ENCODE data around the gene PARP4. TPM values are rescaled to one million over a fixed set of nuclear protein-coding genes. Genes with fewer than 3 reads are reported as not detected.

Gene PARP4
- total and polyA plus RNA-seq, 2 of the 13 experiments (the other 11 are each of a cell fraction or from before 2014, with no cell fraction given): 40.5 to 42.6 TPM

DNA sequence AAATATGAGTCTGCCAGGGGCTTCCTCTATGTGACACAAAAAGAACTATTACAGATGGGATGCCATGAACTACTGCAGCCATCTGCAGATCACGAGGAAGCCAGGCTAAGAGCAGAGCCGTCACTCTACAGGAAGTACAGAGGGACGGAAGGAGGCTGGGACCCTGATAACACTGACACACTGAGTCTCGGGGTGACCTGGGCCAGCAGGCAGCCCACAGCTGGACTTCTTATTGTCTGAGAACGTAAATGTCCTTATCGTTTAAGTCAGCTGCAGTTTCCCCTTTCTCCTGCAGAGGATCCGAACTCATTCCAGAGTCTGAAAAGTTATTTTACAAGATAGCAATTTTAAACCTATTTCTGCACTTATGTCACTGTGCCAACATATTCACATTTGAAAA is 20.7 kb downstream of the PARP4 start (continued):
- TF ChIP-seq TBL1XR1 (IDR thresholded peaks at IDR 0.05; ENCODE audit: borderline replicate concordance, low read length, partially characterized antibody) (no peak), HNRNPUL1 (IDR thresholded peaks at IDR 0.05; ENCODE audit: low read depth, low read length) (no peak)

- WGBS (ENCODE audit: low lambda C conversion rate): 95% methylated on average over 6 of the region's 6 CpGs
- Histone ChIP-seq H3K36me3 (replicated peaks in 1 of 2; ENCODE audit: control insufficient read depth in 1 of 2, insufficient read depth in 2 of 2, low read length in 2 of 2) (peaks cover 25 to 48% of the 10 kb centered on the region in 2 experiments), H3K4me3 (replicated peaks in 1 of 3; ENCODE audit: insufficient read depth in 1 of 3, low read depth in 2 of 3, low read length in 3 of 3) (no peak overlapping the region), H3K27me3 (ENCODE audit: control insufficient read depth in 1 of 2, insufficient read depth in 2 of 2, low read length in 2 of 2) (no peaks in the 10 kb centered on the region), H3K4me1 (ENCODE audit: insufficient read depth, low read length) (no peaks in the 10 kb centered on the region), H3K27ac (ENCODE audit: extremely low read length, insufficient read depth, low read length) (no peak overlapping the region), H3K4me2 (ENCODE audit: low read depth, low read length) (no peak overlapping the region), H3K79me2 (ENCODE audit: insufficient read depth, low read length) (no peaks in the 10 kb centered on the region), H3K9me3 (ENCODE audit: low read length) (no peaks in the 10 kb centered on the region), H4K20me1 (ENCODE audit: insufficient read depth, low read length) (no peaks in the 10 kb centered on the region), H3K9ac (ENCODE audit: insufficient read depth, low read depth, low read length) (no peak overlapping the region), H2AFZ (ENCODE audit: low read length) (no peak overlapping the region)
- ChIA-PET POLR2A (interaction anchor here (1.4 kb wide), 1 partner anchor 23 kb away, joined by 3 read pairs; the partner anchor contains the start of gene PARP4), CTCF (ENCODE audit: low intra/inter-chr PET ratio, low total read pairs) (no interaction called here)
- TF ChIP-seq MATR3 (CRISPR knock-in tag; IDR thresholded peaks at IDR 0.05): no peak
- TF ChIP-seq FOXJ3 (CRISPR knock-in tag; IDR thresholded peaks at IDR 0.05; ENCODE audit: borderline replicate concordance): no peak
- TF ChIP-seq ZNF878 (CRISPR knock-in tag; IDR thresholded peaks at IDR 0.05): no peak
- TF ChIP-seq RORA (CRISPR knock-in tag; IDR thresholded peaks at IDR 0.05): no peak
- no peak for TF ChIP-seq KMT2B (CRISPR knock-in tag; IDR thresholded peaks at IDR 0.05)
- no peak for TF ChIP-seq SRSF9 (IDR thresholded peaks at IDR 0.05; ENCODE audit: borderline replicate concordance, insufficient read depth, low read depth, low read length, poor library complexity, severe bottlenecking)
- TF ChIP-seq CEBPG (CRISPR knock-in tag; IDR thresholded peaks at IDR 0.05): no peak
- TF ChIP-seq, protein P1, sequence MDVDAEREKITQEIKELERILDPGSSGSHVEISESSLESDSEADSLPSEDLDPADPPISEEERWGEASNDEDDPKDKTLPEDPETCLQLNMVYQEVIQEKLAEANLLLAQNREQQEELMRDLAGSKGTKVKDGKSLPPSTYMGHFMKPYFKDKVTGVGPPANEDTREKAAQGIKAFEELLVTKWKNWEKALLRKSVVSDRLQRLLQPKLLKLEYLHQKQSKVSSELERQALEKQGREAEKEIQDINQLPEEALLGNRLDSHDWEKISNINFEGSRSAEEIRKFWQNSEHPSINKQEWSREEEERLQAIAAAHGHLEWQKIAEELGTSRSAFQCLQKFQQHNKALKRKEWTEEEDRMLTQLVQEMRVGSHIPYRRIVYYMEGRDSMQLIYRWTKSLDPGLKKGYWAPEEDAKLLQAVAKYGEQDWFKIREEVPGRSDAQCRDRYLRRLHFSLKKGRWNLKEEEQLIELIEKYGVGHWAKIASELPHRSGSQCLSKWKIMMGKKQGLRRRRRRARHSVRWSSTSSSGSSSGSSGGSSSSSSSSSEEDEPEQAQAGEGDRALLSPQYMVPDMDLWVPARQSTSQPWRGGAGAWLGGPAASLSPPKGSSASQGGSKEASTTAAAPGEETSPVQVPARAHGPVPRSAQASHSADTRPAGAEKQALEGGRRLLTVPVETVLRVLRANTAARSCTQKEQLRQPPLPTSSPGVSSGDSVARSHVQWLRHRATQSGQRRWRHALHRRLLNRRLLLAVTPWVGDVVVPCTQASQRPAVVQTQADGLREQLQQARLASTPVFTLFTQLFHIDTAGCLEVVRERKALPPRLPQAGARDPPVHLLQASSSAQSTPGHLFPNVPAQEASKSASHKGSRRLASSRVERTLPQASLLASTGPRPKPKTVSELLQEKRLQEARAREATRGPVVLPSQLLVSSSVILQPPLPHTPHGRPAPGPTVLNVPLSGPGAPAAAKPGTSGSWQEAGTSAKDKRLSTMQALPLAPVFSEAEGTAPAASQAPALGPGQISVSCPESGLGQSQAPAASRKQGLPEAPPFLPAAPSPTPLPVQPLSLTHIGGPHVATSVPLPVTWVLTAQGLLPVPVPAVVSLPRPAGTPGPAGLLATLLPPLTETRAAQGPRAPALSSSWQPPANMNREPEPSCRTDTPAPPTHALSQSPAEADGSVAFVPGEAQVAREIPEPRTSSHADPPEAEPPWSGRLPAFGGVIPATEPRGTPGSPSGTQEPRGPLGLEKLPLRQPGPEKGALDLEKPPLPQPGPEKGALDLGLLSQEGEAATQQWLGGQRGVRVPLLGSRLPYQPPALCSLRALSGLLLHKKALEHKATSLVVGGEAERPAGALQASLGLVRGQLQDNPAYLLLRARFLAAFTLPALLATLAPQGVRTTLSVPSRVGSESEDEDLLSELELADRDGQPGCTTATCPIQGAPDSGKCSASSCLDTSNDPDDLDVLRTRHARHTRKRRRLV (CRISPR knock-in tag; IDR thresholded peaks at IDR 0.05): no peak
- TF ChIP-seq ZNF550 (CRISPR knock-in tag; IDR thresholded peaks at IDR 0.05; ENCODE audit: borderline replicate concordance): no peak
- TF ChIP-seq ZKSCAN8 (CRISPR knock-in tag; IDR thresholded peaks at IDR 0.05; ENCODE audit: borderline replicate concordance): no peak
- TF ChIP-seq NCOA2 (CRISPR knock-in tag; IDR thresholded peaks at IDR 0.05): no peak
- no peak for TF ChIP-seq POLR2A (IDR thresholded peaks at IDR 0.05; ENCODE audit: insufficient read depth in 1 of 2, low read depth in 2 of 2, low read length in 2 of 2)
- no peak for TF ChIP-seq CHCHD3 (CRISPR knock-in tag; IDR thresholded peaks at IDR 0.05)
- no peak for TF ChIP-seq GFI1 (CRISPR knock-in tag; IDR thresholded peaks at IDR 0.05; ENCODE audit: borderline replicate concordance)
- no peak for TF ChIP-seq EHMT2 (IDR thresholded peaks at IDR 0.05; ENCODE audit: borderline replicate concordance, low read depth, low read length)
- TF ChIP-seq SATB2 (CRISPR knock-in tag; IDR thresholded peaks at IDR 0.05): no peak
- in situ Hi-C loops (cut with HindIII; ENCODE audit: extremely low pct_ligation_motif_present, low pct_unique_long_range_greater_than_20kb) (no loop called here), intact Hi-C loops (cut with micrococcal nuclease; ENCODE audit: unreplicated experiment) (no loop called here)
- no peak for ATAC-seq
- DNase-seq (ENCODE audit: low spot score): no peak
- no peak for FAIRE-seq
- no TSS peak for BruUV-seq (replicated peaks)
Observed at GRCh38 chr13:24489721-24490120, 22.9 kb downstream of the PARP4 start.
